Mesothelial cell of epicardium (in vitro differentiated cells): ENCODE results near the gene PPP4R4. TPM values are rescaled to one million over a fixed set of nuclear protein-coding genes. Genes with fewer than 3 reads are reported as not detected.
A peak's percentile ranks its signal among the peaks of the same experiment; 100 is the strongest.

Experiments
- DNase-seq, 2 experiments: peaks; one replicate each; pipeline ENCODE4 v3.0.0; 2021; ENCODE audit warnings: low spot score in 2 of 2; ENCODE audit not compliant: unreplicated experiment in 2 of 2
- H3K27ac Mint-ChIP-seq: 2 replicates; pipeline ENCODE4 v1.8.0; 2021; ENCODE audit warnings: mixed read lengths
- H3K27me3 Mint-ChIP-seq: 2 replicates; pipeline ENCODE4 v1.8.0; 2021; ENCODE audit warnings: low read depth, mixed read lengths
- H3K36me3 Mint-ChIP-seq: 2 replicates; pipeline ENCODE4 v1.8.0; 2021; ENCODE audit warnings: mixed read lengths
- H3K4me1 Mint-ChIP-seq: 2 replicates; pipeline ENCODE4 v1.8.0; 2021; ENCODE audit warnings: mixed read lengths
- H3K4me3 Mint-ChIP-seq: 2 replicates; pipeline ENCODE4 v1.8.0; 2021; ENCODE audit warnings: mild to moderate bottlenecking, moderate library complexity, mixed read lengths
- H3K9me3 Mint-ChIP-seq: 2 replicates; pipeline ENCODE4 v1.8.0; 2021; ENCODE audit warnings: mixed read lengths
- CTCF ChIP-seq: fragments of 200-600 bp; sonication (generic); IDR thresholded peaks from one replicate; pipeline ENCODE4 v1.5.0; 2021; ENCODE audit warnings: antibody characterized with exemption; ENCODE audit not compliant: unreplicated experiment
- total RNA-seq: library from RNA; stranded (reverse); gene quantifications from 3 replicates; pipeline ENCODE4 v1.2.1, GENCODE V29; 2021

PPP4R4 gene
- total RNA-seq, 1 donor from 2014 or later: 0.54 TPM

DNA sequence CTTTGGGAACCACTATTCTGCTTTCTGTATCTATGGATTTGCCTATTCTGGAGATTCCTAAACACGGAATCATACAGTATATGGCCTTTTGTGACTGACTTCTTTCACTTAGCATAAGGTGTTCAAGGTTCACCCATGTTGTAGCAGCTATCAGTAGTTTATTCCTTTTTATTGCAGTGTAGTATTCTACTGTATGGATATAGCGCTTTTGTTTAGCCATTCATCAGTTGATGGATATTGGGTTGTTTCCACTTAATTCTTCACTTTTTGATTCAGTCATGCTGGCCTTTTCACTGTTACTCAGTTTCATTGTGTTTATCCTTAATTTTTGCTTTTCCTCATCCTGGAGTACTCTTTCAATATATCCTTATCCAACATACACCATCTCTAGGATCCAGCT is 5.1 kb downstream of the PPP4R4 start:
- Mint-ChIP-seq H3K4me1 (peaks cover 14% of the 10 kb centered on the region), H3K27me3 (peaks cover 67% of the 10 kb centered on the region), H3K4me3 (no peak overlapping the region), H3K9me3 (no peaks in the 10 kb centered on the region), H3K36me3 (no peaks in the 10 kb centered on the region), H3K27ac (no peak overlapping the region)
- DNase-seq: no peak
- TF ChIP-seq CTCF: no peak

GRCh38 chr14:94180655-94181271 is 6.6 kb downstream of the PPP4R4 start:
- H3K27ac Mint-ChIP-seq: no peak overlapping the region
- peak; percentile 52 for TF ChIP-seq CTCF
- no peaks in the 10 kb centered on the region for H3K9me3 Mint-ChIP-seq
- peaks cover 60% of the 10 kb centered on the region for H3K27me3 Mint-ChIP-seq
- no peak for DNase-seq
- peaks cover 5% of the 10 kb centered on the region for H3K4me1 Mint-ChIP-seq
- H3K36me3 Mint-ChIP-seq: no peaks in the 10 kb centered on the region
- H3K4me3 Mint-ChIP-seq: no peak overlapping the region

GRCh38 chr14:94181835-94182234 is 7.7 kb downstream of the PPP4R4 start:
- Mint-ChIP-seq H3K4me3 (no peak overlapping the region), H3K36me3 (no peaks in the 10 kb centered on the region), H3K4me1 (peaks cover 2% of the 10 kb centered on the region), H3K9me3 (no peaks in the 10 kb centered on the region), H3K27ac (no peak overlapping the region), H3K27me3 (peaks cover 53% of the 10 kb centered on the region)
- no peak for TF ChIP-seq CTCF
- DNase-seq: no peak

DNA sequence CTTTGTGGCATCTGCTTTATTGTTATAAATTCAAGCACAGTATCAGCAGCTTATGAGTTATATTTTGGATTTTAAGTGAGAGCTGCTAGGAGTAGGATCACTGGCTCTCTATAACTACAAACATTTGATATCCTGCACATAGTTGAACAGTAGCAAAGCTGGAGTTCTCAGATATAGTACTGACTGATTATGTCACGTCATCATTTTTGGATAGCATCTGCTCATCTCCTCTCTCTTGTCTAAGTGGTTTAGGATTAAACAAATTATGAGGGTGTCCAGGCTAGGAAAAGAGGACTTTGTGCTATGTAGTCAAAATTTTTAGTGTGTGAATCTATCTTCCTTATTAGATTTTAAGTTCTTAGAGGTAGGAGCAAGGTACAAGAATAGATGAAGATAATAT is 18.4 kb downstream of the PPP4R4 start:
- Mint-ChIP-seq H3K9me3 (peaks cover 25% of the 10 kb centered on the region), H3K36me3 (peaks cover 3% of the 10 kb centered on the region), H3K27me3 (peaks cover 17% of the 10 kb centered on the region), H3K27ac (no peak overlapping the region), H3K4me1 (no peaks in the 10 kb centered on the region), H3K4me3 (no peak overlapping the region)
- TF ChIP-seq CTCF: no peak
- no peak for DNase-seq

DNA sequence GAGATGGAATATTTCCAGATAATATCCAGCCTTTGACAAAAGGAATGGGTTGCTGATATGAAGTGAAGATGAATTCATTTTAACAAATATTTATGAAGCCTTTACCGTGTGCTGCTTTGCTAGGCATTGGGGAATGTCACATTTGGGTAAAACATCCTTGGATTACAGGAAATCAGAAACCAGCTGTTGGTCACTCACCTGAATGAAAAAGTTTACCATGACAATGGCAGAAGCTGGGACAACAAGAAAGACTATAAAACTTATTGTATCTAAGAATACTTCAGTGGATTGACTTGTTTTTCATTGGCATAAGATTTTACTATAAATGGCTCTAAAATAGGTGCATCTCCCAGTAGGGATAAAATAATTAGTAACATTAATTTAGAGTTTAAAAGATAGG is 19.7 kb downstream of the PPP4R4 start:
- Mint-ChIP-seq H3K36me3 (peaks cover 3% of the 10 kb centered on the region), H3K4me1 (no peaks in the 10 kb centered on the region), H3K27ac (no peak overlapping the region), H3K27me3 (peaks cover 14% of the 10 kb centered on the region), H3K4me3 (no peak overlapping the region), H3K9me3 (peaks cover 28% of the 10 kb centered on the region)
- DNase-seq: no peak
- TF ChIP-seq CTCF: no peak

- Mint-ChIP-seq H3K27me3 (peaks cover 14% of the 10 kb centered on the region), H3K4me1 (no peaks in the 10 kb centered on the region), H3K9me3 (peaks cover 42% of the 10 kb centered on the region), H3K36me3 (peaks cover 3% of the 10 kb centered on the region), H3K27ac (no peak overlapping the region), H3K4me3 (no peak overlapping the region)
- no peak for TF ChIP-seq CTCF
- no peak for DNase-seq
Observed at GRCh38 chr14:94196057-94196456, 21.9 kb downstream of the PPP4R4 start.
